Mucosa of gallbladder (tissue), 1 donor: ENCODE data around the gene MBNL1. TPM values are rescaled to one million over a fixed set of nuclear protein-coding genes. Genes with fewer than 3 reads are reported as not detected.
A peak's percentile ranks its signal among the peaks of the same experiment; 100 is the strongest.

Source experiments
- DNase-seq: peaks from one replicate; pipeline ENCODE4 v3.0.0-alpha.2; 2020; ENCODE audit warnings: low spot score
- total RNA-seq: library from RNA; stranded (reverse); gene quantifications from one replicate; pipeline ENCODE4 v1.2.1, GENCODE V29; 2021
- donor health status: DM: no; HTN: no; CAD: no.

MBNL1 gene
- 223 TPM for total RNA-seq

DNA sequence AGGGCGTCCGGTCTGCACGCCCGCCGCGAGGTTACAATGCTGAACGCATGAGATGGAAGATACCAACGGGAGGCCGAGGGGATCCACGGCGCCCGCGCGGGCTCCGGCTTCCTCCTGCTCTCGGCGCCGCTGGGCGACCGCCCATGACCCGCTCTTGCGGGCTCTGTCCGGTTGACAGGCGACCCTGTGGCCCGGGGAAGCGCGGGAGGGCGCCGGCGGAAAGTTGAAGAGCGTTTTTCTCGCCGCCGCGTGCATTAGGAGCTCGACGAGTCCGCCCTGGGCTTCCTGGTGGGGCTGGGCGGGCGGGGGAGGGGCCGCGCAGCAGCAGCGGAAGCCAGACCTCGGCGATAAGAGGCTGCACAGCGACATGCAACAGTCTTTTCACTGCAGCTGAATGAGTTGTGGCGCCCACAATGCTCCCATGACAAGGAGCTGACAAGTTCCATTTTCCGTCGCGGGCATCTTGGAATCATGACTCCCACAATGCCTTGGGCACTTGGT, at the start of gene MBNL1:
Gene MBNL1 (plus strand): TSS at position 375 of the 501 bp plus-strand sequence. CDS start 31,265 bp downstream, outside the sequence.
- DNase-seq: peak; percentile 89

GRCh38 chr3:152219216-152219615, 49.5 kb upstream of the MBNL1 start:
- no peak for DNase-seq

DNA sequence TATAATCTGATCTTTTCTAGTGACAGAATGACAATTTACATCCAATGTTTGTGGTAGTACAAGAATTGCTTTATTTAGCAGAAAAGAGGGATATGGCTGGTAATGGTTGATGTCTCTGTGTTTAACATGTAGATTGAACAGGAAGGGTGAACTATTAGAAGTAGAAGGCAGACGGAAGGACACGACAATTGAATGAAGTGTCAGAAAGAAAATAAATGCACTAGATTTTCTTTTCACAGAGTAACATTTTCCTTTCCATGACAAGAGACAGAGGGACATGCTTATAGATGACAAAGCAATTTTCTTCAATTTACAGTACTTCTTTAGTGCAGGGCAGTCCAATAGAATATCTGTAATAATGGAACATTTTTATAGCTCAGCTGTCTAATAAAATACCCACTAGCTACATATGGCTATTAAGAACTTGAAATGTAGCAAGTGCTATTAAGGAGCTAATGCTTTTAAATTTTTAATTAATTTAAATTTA, 48.9 kb upstream of the MBNL1 start:
- no peak for DNase-seq

DNA sequence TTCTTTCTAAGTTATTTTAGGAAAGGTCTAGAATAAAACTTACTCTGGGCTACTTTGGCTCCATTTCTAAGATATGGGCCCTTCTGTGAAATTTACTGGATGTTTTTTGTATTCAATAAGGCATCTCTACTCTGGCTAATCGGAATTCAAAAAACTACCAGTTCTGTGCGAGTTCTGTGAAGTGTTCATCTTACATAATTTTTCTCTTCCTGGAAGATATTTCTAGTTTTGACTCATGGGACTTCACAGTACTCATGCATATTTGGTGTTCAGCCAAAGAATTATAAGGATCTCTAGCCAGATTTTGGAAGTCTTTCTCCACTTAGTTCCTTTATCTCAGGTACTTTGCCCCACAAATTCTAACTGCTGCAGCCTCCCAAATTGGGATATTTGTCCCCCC, 46.4 kb upstream of the MBNL1 start:
- DNase-seq: no peak

- DNase-seq: no peak
These were observed 43.5 kb upstream of the MBNL1 start for GRCh38 chr3:152225201-152225600.

DNA sequence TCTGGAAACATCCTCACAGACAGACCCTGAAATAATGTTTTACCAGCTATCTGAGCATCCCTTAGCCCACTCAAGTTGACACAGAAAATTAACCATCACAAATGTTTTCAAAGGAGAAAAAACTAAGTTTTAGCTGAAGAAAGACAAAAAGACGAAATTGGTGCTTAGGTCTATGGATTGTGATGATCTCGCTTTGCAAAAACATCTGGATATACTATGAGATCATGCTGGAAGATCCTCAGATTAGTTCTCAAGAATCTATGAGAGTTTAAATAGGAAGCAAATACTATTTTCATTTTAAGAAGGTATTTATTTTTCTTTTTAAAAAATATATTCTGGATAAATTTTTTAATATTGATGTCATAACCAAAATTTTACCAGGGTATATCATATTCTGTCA, 42.6 kb upstream of the MBNL1 start:
- no peak for DNase-seq

GRCh38 chr3:152227027-152227426, 41.7 kb upstream of the MBNL1 start:
- no peak for DNase-seq

- DNase-seq: no peak
These were observed 39.0 kb upstream of the MBNL1 start for GRCh38 chr3:152229692-152230091.

GRCh38 chr3:152230370-152230769, 38.4 kb upstream of the MBNL1 start:
- DNase-seq: no peak

DNA sequence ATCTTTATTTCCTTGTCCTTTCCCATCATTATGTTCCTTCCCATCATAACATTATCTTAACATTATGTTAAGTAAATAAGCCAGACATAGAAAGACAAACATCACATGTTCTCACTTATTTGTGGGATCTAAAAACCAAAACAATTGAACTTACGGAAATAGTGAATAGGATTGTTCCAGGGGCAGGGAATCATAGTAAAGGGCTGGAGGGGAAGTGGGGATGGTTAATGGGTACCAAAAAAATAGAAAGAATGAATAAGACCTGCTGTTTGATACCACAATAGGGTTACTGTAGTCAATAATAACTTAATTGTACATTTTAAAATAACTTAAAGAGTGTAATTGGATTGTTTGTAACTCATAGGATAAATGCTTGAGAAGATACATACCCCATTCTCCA, 36.7 kb upstream of the MBNL1 start:
- no peak for DNase-seq

DNA sequence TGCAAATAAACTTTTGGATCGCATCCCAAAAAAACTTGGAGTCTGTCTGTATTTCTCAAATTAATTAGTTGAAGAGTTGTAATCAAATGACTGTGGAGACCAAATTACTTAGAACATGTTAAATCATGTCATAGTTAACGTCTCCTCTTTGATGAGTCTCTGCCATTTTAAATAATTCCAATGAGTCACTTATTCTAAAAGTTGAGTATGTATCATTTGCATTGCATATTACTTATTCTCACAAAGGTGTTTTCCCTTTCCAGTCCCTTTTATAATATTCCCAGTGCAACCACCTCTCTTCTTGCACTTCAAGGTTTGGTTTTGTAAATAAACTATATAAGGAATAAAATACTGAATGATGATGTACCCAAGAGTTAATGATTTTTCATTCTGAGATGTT, 36.0 kb upstream of the MBNL1 start:
- no peak for DNase-seq

DNA sequence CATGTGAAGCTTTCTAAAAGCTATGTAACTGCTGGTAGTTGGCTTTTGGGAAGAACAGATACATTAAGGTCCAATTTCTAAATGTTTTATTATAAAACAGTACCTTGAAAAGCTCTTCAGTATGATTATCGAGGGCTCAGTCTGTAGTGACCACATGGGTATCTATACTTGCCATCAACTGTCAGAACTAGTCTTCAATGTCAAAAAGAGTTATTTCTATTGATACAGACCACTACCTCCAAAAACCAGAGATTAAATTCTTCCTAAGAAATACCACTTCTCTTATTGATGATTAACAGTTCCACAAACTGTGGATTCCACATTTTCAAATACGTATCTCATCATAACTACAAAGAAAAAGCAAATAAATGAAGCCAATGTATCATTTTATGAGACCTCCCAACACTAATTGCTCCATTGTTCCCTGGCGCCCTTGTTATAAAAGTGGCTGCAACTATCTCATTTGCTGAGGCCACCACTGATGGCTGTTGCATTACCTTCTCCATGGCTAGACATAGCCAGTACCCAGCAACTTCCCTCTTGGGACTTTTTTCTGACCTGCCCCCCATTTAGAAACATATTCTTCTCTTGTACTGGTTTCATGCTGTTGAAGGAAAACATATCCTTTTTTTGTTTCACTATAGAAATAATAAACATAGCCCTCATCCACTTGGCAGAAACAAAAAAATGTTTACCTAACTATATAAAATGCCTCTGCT, 33.9 kb upstream of the MBNL1 start:
- DNase-seq: no peak

DNA sequence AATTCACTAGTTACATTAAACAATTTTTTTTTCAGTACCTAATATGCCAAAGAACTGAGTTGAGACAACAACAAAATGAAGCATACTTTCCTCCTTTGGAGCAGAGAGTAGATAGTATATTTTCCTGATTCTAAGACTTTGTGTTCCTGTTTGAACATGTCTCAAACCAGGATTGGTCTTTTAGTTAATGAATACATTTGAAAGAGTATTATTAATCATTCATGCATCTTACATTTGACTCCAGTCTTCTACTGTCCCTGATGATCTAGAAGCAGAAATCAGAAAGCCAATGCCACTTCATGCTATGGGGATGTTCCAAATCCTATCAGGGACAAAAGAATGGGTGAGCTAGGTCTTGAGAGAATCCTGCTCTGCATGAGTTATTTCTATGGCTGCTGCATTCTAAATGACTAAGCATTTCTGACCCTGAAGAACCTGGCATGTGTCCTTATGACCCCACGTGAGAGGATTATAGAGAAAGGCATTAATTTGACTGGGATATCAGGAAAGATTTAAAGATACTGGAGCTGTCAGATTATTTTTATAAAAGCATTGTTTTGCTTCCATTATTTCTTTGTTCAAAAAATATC, 32.9 kb upstream of the MBNL1 start:
- DNase-seq: no peak

DNA sequence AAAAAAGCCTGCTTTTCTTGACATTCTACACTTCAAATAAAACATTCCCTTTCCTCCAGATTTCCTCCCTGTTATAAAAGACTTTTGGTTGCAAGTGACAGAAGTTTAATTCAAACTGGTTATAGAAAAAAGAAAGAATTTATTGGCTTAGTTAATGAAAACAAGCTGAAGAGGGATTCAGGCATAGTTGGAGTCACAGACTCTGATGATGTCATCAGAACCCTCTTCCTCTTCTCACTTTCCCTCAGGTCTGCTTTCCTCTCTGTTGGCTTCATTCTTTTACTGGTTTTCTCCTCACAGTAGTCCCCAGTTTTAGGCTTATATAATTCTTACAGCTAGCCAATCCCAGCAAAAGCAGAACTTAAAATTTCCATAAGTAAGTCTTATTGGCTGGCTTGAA, 32.0 kb upstream of the MBNL1 start:
- DNase-seq: no peak

- DNase-seq: no peak
These were observed 27.3 kb upstream of the MBNL1 start for GRCh38 chr3:152241142-152242017.

DNA sequence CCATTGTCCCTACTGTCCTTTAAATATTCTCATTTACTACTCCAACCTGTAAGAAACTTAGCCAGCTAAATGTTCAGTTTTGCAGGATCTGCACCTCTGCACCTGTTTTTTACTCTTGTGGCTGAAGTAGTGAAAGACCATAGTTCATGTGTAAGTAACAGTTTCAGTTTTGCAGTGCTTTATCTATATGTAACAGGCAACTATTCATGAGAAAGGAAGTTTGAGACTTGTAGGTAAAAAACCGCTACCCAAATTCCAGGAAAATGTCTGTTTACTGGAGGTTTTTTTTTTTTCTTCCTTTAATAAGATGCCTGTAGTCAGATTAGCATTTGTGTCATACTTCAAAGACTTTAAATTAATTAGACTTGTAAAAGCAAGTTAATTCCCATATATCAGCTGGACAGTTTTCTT, 25.4 kb upstream of the MBNL1 start:
- no peak for DNase-seq

GRCh38 chr3:152243721-152244516, 24.8 kb upstream of the MBNL1 start:
- no peak for DNase-seq

GRCh38 chr3:152244517-152244888, 24.2 kb upstream of the MBNL1 start:
- no peak for DNase-seq

DNA sequence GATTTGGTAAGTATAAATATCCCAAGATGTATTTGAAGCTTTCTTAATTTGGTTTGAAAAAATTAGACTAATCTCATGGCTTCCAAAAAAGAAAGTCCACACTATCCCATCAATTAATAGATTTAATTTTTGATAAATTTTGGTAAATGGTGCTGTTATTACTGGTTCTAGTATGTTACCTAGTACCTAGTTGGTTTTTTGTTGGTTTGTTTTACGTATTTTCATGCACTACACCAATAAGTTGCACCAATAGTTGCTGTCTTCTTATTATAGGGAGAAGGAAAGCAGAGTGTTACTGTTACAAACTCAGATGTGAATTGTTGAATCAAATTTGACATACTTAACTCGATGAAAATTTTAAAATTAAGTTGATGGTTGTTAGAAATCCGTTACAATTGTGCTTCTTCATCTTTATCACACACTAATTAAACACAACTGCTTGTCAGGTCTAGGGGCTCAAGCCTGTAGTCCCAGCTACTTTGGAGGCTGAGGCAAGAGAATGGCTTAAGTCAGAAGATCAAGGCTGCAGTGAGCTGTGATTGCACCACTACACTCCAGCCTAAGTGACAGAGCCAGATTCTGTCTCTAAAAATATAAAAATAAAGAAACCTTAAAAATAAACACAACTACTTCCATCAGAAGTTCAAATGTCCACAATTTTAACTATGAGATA, 23.1 kb upstream of the MBNL1 start:
- no peak for DNase-seq

GRCh38 chr3:152251916-152252315, 16.8 kb upstream of the MBNL1 start:
- DNase-seq: no peak

DNA sequence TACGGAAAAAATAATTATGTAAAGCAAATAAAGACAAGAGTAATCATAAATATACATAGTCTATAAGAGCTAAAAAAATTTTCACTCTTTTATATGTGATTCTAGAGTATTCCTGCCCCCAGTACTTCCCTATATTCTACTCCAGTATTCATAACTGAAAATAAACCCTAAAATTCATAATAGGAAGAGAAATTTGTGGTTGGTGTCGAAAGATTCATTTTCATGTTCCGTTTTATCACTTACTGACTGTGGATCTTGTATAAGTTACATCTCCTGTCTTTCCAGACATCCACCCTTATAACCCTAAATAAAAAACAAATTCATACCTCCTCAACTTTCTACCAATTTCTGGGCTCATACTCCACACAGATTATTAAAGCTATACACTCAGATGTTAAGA, 16.0 kb upstream of the MBNL1 start:
- no peak for DNase-seq
